Esophagus muscularis mucosa (tissue), 4 donors: ENCODE data around the gene C2.

Source experiments
- CTCF ChIP-seq, 3 experiments: fragments of 200-600 bp in 2 of 3; fragments of 450-650 bp in 1 of 3; sonication (generic) in 2 of 3; IDR thresholded peaks; one replicate each; pipeline ENCODE4 v1.5.1; 2017 to 2019; ENCODE audit warnings: antibody characterized with exemption in 3 of 3, mild to moderate bottlenecking in 2 of 3, moderate library complexity in 1 of 3
- EP300 ChIP-seq: sonication (generic); formaldehyde crosslinking; IDR thresholded peaks from one replicate; pipeline ENCODE4 v1.6.1; 2017; ENCODE audit warnings: antibody characterized with exemption
- POLR2A ChIP-seq: fragments of 450-650 bp; IDR thresholded peaks from one replicate; pipeline ENCODE4 v1.6.1; 2017; ENCODE audit warnings: antibody characterized with exemption, moderate library complexity, mild to moderate bottlenecking, low read depth

- TF ChIP-seq CTCF (IDR thresholded peaks at IDR 0.05) (no peak), POLR2A (no peak), EP300 (no peak)
Observed at GRCh38 chr6:31886541-31886991, 41.0 kb upstream of the C2 start.
